PFSK-1 (cell line): ENCODE data around the gene ACHE.

Source experiments
- REST ChIP-seq, 2 experiments: IDR thresholded peaks; 2 replicates each; pipeline versions ENCODE4 v1.6.1 to v1.8.0; 2011 to 2012; ENCODE audit warnings: low read depth in 2 of 2, low read length in 2 of 2, control low read depth in 1 of 2, inconsistent platforms in 1 of 2, mild to moderate bottlenecking in 1 of 2, moderate library complexity in 1 of 2; ENCODE audit not compliant: insufficient read depth in 1 of 2
- TAF1 ChIP-seq: IDR thresholded peaks from 2 replicates; pipeline ENCODE4 v1.6.1; 2012; ENCODE audit warnings: low read length, control low read depth, borderline replicate concordance; ENCODE audit not compliant: insufficient read depth

- no peak for TF ChIP-seq REST (IDR thresholded peaks at IDR 0.05; ENCODE audit: insufficient read depth in 1 of 2, low read depth in 2 of 2, low read length in 2 of 2)
- TF ChIP-seq TAF1: no peak
Measured at GRCh38 chr7:100911484-100911883, 15.8 kb upstream of the ACHE start.
